NCI-H2081 treated with DMSO at 0.1 percent for 48 hours (cell line): ENCODE measurements around the gene PIK3R1.
"Not testable (repeated sequence)": the region's sequence is repeated elsewhere in the genome, so short reads cannot be mapped to it uniquely, and the experiment has no call there.

Source experiments
- DNase-seq: peaks from one replicate; lab custom pipeline; 2025; lab: John Stamatoyannopoulos, UW

PIK3R1 gene

DNA sequence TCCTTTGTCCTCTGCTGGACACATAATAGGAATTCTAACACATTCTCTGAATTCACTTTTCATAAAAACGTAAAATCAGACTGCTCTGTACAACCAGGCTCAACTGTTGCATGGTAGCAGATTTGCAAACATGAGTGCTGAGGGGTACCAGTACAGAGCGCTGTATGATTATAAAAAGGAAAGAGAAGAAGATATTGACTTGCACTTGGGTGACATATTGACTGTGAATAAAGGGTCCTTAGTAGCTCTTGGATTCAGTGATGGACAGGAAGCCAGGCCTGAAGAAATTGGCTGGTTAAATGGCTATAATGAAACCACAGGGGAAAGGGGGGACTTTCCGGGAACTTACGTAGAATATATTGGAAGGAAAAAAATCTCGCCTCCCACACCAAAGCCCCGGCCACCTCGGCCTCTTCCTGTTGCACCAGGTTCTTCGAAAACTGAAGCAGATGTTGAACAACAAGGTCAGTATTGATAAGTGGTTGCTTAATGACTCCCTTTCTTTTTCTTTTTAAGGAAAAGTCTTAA, 11.1 kb downstream of the PIK3R1 start:
- no peak for DNase-seq

- DNase-seq, result no peak
Observed at GRCh38 chr5:68227532-68228160, 12.1 kb downstream of the PIK3R1 start.

DNA sequence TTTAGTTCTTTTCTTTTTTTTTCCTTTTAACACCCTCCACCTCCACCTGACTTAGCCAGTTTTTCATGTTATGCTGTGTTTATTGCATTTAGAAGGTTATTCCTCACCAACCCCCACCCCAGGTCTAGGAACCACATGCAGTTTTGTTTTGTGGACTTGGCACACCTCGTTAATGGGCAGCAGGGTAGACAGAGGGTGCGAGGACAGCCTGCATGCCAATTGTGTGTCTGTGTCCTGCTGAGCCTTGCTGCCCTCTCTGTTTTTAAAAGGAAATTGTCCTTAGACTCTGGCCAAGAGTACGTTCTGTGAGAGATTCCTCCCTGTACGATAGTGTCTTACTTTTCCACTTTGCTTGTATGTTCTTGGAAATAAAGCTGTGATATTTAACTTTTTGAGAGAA, 13.9 kb downstream of the PIK3R1 start:
- no peak for DNase-seq

DNA sequence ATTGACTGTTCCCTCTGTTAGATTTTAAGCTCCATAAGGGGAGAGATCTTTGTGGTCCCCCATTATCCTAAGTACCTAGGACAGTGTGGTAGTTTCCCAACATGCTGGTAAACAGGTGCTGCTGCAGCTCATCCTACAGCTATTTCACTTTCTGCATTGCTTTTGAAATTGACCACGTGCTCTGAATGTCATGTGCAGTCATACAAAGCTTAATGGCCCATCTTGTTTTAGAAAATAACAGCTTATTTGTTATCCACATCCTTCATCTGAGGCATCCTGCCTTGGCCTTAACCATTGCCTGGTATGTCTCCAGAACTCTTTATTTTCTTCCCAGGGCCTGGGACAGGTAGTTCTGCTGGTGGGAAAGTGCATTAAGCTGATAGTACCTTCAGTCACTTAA, 14.7 kb downstream of the PIK3R1 start:
- no peak for DNase-seq

DNA sequence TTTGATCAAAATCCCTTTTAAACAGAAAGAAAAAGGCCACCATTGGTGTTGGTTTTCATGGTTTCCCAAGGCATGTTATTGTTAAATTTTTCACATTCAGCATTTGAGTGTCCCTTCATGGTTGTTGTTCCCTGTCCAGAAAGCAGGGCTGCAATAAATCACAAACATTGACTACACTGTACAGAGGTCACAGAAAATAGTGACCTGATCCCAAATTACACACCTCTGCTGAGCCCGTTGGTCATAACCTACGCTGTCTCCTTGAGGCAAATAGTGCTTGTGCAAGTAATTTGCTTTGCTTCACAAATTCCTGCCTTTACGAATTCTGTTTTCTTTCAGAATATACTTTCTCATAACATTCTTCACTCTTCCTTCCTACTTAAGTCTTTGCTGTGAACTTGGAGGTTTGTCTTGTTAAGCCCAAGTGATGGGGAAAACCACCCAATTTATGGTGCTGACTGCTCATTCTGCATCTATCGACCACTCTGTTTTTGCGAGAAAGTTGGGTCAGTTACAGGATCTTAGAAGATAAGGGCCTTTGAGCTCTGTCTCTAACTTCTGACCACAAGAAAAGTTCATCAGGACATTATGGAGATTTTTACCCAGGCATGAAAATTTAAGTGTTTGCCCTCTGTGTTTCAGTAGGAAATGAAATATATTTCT, 16.0 kb downstream of the PIK3R1 start:
- DNase-seq, result no peak

DNA sequence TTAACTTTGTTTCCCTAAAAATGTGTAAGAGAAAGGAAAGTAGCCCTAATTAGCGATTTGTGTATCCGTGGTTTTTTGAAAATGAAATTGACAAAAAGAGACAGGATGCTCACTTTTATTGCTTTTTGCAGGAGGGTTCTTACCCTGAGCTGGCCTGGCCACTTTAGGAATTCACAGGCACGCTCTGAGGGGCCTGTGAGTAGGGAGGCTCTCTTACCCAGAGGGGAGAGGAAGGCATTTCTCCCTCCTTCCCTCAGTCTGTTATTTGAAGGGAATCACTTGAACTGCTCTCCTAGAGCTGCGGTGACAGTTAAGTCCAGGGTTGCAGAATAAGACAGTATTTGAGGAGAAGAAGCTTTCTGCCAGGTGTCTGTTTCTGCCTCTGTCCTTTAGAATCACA, 16.7 kb downstream of the PIK3R1 start:
- DNase-seq, result no peak

DNA sequence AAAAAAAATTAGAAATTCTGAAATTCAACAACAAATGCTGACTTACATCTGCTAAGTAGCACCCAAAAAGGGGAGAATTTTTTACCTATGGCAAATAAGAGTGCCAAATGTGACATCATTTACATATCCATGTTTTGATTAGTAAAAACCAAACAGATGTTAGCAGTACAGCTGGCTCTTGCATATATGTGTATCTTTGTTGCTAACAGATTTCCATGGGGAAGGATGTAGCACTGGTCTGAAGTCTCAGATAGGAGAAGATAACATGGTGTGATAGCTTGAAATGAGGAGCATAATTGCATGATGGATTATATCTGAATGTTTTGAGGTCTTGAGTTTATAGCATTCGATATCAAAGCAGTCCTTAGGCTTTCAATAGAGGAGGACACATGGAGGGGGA, 17.5 kb downstream of the PIK3R1 start:
- DNase-seq, result no peak

DNA sequence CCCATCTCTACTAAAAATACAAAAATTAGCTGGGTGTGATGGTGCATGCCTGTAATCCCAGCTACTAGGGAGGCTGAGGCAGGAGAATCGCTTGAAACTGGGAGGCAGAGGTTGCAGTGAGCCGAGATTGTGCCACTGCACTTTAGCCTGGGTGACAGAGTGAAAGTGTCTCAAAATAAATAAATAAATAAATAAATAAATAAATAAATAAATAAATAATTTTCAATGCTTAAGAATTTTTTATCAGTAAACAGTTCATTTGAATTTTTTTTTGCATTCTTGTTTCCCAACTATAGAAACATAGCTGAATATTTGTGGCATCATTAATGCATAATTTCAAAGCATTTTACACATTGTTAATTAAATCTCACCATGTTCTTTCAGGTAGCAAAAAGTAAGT, 19.7 kb downstream of the PIK3R1 start:
- not testable (repeated sequence) for DNase-seq

- DNase-seq, result no peak
Observed at GRCh38 chr5:68237715-68238114, 22.2 kb downstream of the PIK3R1 start.

GRCh38 chr5:68239487-68239886, 23.9 kb downstream of the PIK3R1 start:
- DNase-seq, result no peak

GRCh38 chr5:68240202-68240601, 24.6 kb downstream of the PIK3R1 start:
- no peak for DNase-seq

DNA sequence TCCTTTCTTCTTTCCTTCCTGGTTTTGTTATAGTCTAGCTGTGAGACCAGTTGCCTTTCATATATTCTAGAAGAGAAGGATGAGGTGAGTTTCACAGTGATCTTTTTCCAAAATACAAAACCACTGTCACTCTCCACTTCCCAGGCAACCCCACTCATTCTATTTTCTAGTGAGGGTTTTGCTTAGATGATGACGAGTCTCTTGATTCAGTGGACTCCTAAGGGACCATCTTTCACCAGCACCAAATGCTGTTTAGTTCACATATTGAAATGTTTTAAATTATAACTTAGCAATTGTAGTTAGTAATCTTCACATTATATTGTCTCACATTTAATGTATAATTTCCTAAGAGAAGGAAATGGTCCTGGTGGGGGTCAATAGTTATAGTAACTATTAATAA, 25.2 kb downstream of the PIK3R1 start:
- no peak for DNase-seq

DNA sequence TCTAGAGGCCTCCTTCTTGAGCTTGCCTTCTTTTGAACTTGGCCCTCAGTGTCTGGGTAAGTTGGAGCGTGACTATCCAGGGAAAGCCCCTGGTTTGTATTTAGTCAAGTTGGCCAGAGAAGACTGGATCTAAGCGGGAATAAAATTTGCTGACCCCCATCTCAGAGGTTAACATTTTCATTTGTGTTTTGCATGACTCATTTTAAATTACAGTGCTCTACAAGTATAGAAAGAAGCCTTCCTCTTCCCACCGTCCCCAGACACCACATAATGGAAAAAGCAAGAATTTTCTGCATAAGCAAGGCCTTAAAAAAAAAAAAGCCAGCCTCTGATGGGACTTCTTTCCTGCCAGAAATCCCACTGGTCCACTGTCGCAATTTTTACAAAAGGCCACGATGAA, 27.2 kb downstream of the PIK3R1 start:
- no peak for DNase-seq

DNA sequence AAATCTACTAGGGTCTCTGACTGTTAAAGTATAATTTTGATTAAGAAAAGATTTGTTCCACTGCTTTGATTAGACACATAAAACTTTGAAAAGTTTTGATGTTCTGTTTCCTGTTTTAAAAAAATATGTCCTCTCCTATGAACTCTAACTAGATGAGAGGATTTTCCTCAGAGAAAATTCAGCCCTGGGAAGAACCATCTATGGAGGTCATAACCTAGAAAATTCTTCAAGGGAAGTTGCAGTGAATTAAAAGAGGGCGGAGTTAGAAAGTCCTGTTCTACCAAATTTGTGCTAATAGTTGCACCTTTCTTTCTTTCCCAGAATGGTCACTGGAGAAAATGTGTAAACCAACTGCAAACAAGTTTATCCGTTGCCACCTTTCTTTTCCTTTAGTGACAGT, 27.7 kb downstream of the PIK3R1 start:
- DNase-seq, result no peak

GRCh38 chr5:68243681-68244080, 28.1 kb downstream of the PIK3R1 start:
- DNase-seq, result no peak

DNA sequence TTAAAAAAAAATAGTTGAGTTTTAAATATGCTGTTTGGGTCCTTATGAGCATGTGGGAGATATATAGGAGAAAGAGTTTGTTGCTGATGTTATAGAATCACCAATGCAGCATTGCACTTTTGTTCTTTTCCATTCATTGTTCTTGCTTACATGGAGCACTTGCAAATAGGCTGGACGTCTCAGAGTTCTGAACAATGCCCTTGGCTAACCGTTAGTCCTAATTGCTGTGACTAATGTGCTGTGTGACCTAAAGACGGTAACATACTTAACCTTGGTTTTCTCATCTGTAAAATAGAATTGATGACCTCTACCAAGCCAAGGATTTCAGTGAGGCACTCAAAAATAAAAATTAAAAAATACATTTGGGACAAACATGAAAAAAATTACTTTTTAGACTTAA, 29.8 kb downstream of the PIK3R1 start:
- no peak for DNase-seq

DNA sequence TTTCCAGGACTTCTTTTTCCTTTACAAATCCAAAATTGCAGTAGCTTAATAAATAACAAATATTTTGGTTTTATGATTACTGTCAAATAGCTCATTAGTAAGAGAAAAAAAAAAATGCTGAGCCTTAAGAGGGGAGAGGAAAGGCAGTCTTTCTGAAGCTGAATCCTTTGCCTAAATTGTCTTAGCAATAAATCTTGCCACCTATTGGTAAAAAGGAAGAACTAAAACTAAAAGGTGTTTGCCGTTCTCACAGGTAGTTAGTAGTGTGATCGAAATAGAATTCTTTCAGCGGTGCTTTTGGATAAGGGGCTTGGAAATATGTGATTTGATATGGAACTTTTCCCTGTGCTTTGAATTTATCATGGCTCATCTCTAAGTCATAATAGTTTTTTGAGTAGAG, 31.2 kb downstream of the PIK3R1 start:
- DNase-seq, result no peak

- DNase-seq, result no peak
Observed at GRCh38 chr5:68247627-68248026, 32.1 kb downstream of the PIK3R1 start.

DNA sequence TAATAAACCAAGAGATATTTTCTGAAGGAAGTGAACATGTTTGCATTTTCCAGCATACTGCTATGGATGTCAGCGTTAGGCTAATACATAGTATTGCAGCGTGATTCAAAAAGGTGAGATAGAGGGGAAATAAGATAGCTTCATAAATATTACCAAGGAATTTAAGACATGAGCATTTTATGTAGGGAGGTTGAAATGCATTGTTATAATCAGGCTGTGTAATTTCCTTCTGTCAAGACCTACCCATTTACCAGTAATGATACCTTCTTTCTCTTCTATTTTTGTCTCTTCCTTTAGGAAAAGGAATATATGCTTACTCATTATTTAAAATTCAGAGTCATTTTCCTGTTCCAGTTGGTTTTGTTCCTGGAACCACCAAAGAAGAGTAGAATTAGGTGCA, 33.3 kb downstream of the PIK3R1 start:
- DNase-seq, result no peak

GRCh38 chr5:68249520-68249919, 34.0 kb downstream of the PIK3R1 start:
- DNase-seq, result no peak

- no peak for DNase-seq
Observed at GRCh38 chr5:68250661-68251298, 35.2 kb downstream of the PIK3R1 start.

- no peak for DNase-seq
Observed at GRCh38 chr5:68251386-68251785, 35.8 kb downstream of the PIK3R1 start.

GRCh38 chr5:68251804-68252522, 36.4 kb downstream of the PIK3R1 start:
- no peak for DNase-seq
